GM18505 (cell line): ENCODE measurements around the gene FAM3D.

Experiments used
- ATAC-seq: cut with Tn5 transposase; IDR thresholded peaks from one replicate; pipeline ENCODE4 v1.9.1; 2021; ENCODE audit not compliant: unreplicated experiment
- POLR2A ChIP-seq: IDR thresholded peaks from 4 replicates; pipeline ENCODE4 v1.6.1; 2011; ENCODE audit warnings: borderline replicate concordance; ENCODE audit not compliant: insufficient read depth, insufficient read length; ENCODE audit errors: extremely low read depth

The FAM3D gene

GRCh38 chr3:58596834-58597518 lies 69.6 kb downstream of the FAM3D start:
- TF ChIP-seq POLR2A: no peak
- no peak for ATAC-seq

GRCh38 chr3:58594117-58594516 lies 72.5 kb downstream of the FAM3D start:
- TF ChIP-seq POLR2A: no peak
- ATAC-seq: no peak

GRCh38 chr3:58591517-58592510 lies 74.8 kb downstream of the FAM3D start:
- ATAC-seq: no peak

GRCh38 chr3:58588030-58588614 lies 78.5 kb downstream of the FAM3D start:
- no peak for TF ChIP-seq POLR2A
- ATAC-seq: no peak

More at GRCh38 chr3:58591517-58592510, 74.8 kb downstream of the FAM3D start:
- no peak for TF ChIP-seq POLR2A

DNA sequence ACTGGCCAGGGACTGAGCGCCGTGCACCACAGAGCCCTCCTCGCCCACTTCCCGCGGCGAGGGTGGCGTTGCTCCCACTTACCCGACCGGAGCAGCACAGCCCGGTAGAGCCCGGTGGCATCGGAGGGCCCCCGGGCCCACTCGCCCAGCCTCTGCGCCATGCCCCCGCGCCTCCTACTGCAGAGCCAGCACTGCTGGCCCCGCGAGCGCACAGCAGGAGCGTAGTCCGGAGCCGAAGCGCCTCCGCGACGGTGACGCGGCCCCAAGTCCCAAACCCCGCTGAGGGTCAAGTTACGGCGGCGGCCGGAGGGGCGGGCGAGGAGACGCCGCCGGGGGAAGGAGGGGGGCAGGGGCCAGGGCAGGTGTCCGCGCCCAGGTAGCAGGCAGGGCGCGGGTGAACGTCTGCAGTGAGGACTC lies 79.8 kb downstream of the FAM3D start:
- no peak for ATAC-seq
- no peak for TF ChIP-seq POLR2A

DNA sequence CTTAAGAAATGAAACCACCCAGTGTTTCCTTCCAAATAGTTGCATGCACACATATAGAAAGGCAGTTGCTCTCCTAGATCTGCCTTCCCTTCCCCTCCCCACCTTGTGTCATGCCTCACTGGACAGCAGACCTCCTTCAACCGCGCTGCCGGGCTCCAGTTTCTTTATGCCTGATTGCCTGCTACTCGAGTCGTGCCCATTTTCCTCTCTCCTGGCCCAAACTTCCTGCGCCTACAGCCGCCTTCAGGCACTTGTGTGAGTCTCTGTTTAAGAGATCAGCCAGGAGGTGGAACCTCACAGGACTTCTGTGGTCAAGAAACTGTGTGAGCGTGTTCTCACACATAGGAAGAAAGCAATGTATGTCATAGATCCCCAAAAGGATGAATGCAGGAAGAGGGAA lies 80.6 kb downstream of the FAM3D start:
- TF ChIP-seq POLR2A: no peak
- no peak for ATAC-seq

DNA sequence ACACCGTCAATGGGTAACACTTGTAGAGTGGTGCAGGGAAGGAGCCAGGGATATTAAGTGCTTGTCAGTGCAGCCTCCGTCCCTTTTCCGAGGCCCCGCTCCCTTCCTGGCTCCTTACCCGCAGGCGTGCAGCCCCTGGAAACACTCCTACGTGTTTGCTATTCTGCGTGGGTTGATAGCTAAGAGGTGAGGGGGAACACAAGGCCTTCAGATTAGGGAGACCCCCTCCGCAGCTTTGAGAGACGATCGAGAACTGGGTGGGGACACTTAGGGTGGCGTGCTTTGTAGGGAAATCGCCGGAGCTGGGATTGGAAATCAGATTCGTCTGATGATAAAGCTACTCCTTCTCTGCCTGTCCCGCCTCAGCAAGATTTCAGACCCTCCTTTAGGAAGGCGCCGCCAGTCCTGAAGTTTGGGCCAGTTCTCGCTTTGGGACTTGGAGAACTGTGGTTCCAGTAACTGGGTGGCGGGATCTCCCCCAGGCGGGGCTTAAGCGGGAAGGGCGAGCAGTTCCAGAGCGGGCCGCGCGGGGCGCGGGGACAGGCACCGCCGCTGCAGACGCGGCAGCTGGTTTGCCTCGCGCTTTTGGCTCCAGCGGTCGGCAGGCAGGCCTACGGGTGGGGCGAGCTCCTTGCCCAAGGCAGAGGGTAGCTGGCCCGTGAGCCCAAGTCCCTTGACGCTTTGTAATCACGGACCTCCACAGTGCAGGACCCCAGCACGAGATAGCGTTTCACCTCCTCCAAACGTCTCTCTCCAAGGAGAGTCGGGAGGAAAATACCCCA lies 81.4 kb downstream of the FAM3D start:
- peak; percentile 98 for ATAC-seq
- TF ChIP-seq POLR2A: no peak

- no peak for TF ChIP-seq POLR2A
- ATAC-seq: no peak
These were observed 81.9 kb downstream of the FAM3D start for GRCh38 chr3:58584690-58585004.
